GM04504 (cell line): ENCODE results near the gene TCIRG1.
"Not testable (repeated sequence)": the region's sequence is repeated elsewhere in the genome, so short reads cannot be mapped to it uniquely, and the experiment has no call there.

ENCODE experiments used
- DNase-seq: peaks from one replicate; pipeline ENCODE4 v3.0.0-alpha.2; 2012; ENCODE audit warnings: low read depth

The TCIRG1 gene

GRCh38 chr11:68083517-68083916, 44.7 kb downstream of the TCIRG1 start:
- no peak for DNase-seq

- DNase-seq: no peak
Observed at GRCh38 chr11:68089679-68090078, 50.9 kb downstream of the TCIRG1 start.

- no peak for DNase-seq
Observed at GRCh38 chr11:68090287-68090686, 51.5 kb downstream of the TCIRG1 start.

DNA sequence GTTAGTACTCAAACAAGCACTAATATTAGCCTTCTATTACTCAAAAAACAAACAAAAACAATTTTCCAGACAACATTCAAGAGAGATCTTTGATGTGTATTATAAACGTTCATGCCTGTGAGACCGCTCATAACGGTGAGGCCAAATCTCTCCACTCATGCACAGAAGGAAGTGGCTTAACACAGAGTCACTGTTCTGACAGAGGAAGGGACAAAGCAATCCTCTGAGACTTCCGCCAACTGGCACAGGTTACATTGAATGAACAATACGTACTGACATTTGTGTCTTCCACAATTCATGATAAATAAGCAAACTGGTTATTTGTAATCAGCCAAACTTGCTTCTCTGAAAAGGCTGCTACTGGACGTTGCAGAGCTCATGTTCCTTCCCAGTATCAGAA, 51.9 kb downstream of the TCIRG1 start:
- no peak for DNase-seq

GRCh38 chr11:68092411-68092810, 53.6 kb downstream of the TCIRG1 start:
- DNase-seq: no peak

DNA sequence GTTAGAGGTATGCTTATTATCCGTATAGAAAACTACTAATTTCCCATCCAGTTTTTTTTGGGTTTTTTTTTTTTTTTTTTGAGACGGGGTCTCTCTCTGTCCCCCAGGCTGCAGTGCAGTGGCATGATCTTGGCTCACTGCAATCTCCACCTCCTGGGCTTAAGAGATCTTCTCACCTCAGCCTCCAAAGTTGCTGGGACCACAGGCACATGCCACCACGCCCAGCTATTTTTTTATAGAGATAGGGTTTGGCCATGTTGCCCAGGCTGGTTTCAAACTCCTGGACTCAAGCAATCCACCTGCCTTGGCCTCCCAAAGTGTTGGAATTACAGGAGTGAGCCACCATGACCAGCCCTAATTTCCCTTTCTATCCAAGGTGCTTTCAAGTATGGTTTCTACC, 54.1 kb downstream of the TCIRG1 start:
- DNase-seq: not testable (repeated sequence)

GRCh38 chr11:68093565-68093964, 54.7 kb downstream of the TCIRG1 start:
- no peak for DNase-seq

DNA sequence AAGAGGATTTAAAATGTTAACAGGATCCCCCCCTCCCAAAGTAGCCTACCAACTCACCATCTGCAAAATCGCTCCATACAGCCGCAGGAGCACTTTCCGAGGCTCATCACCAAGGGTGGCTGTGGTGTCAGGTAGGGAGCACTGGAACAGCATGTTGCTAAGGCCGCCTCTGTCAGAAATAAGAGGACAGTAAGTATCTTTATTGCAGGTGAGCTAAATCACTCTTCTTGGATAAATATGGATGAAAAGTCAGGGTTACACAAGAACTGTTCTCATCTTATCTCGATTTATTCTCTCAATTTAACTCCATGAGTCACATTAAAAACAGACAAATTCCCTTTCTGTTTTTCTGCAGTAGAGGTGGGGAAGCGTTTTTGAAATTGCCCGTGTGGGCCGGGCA, 58.1 kb downstream of the TCIRG1 start:
- DNase-seq: no peak

GRCh38 chr11:68099057-68099456, 60.2 kb downstream of the TCIRG1 start:
- no peak for DNase-seq

DNA sequence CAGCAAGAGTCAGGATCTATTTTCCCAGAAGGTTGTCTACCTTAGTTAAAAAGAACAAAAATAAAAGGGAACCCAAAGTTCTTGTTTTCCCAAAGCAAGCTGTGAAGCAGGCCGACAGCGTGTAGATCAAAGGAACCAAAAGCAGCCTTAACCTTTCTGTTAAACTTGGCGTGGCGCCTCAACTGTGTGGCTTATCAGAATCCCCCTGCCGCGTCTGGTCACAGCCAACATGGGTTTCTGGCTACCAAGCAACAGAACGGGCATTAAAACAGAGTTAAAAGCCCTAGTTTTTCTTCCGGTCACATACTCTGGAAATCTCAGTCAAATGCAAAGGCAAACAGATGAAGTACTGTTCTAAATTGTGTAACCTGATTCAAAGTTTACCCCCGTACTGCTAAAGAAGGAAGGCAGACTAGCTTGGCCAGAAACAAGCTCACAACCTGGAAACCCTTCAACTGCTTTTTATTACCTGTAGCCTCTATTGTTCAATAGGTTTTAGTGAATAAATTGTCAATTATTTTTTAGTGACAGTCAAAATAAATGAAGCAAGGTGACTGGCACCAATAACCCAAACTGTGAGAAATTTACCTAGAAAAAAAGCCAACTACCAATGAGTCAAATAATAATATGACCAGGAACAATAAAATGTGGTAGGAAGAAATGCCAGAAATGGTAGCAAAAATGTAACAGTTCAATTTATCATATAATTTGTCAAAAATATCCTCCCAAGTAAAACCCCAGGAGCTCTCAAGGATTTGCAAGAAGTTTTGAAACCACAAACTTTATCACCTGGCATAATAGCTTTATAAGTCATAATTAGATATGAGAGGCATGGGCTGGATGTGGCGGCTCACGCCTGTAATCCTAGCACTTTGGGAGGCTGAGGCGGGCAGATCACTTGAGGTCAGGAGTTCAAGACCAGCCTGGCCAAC, 60.9 kb downstream of the TCIRG1 start:
- DNase-seq: no peak
